H1 (cell line): ENCODE results near the gene CCDC7. TPM values are rescaled to one million over a fixed set of nuclear protein-coding genes. Genes with fewer than 3 reads are reported as not detected.

Experiments
- CTCF ChIA-PET: fragments of 300-600 bp; sonication (Branson Sonifier 250); formaldehyde crosslinking; loops from one replicate; lab custom pipeline; 2021; ENCODE audit not compliant: partially characterized antibody; lab: Charles Lee
- POLR2A ChIA-PET: fragments of 300-600 bp; sonication (Branson Sonifier 250); formaldehyde crosslinking; loops from one replicate; lab custom pipeline; 2021; ENCODE audit warnings: inconsistent platforms; ENCODE audit not compliant: partially characterized antibody; lab: Charles Lee
- DNase-seq, 2 experiments: peaks; one replicate each; pipeline versions ENCODE4 v3.0.0 to v3.0.0-alpha.2; 2010 to 2022; ENCODE audit warnings: low spot score in 2 of 2, low read depth in 1 of 2, mixed read lengths in 1 of 2
- FAIRE-seq: peaks from 2 replicates; lab custom pipeline; 2011; peaks lifted over from hg19 to GRCh38; lab: Jason Lieb, UNC
- H2AFZ ChIP-seq: 2 replicates; pipeline ENCODE4 v1.8.1; 2012; ENCODE audit warnings: low read length, inconsistent platforms
- H2AK5ac ChIP-seq: 2 replicates; pipeline ENCODE4 v1.6.1; 2013; ENCODE audit warnings: low read depth, low read length
- H2BK120ac ChIP-seq: replicated peaks from 2 replicates; pipeline ENCODE3; 2013; ENCODE audit warnings: low read depth, low read length, inconsistent platforms
- H2BK12ac ChIP-seq: 2 replicates; pipeline ENCODE4 v1.6.1; 2013; ENCODE audit warnings: low read depth, low read length
- H2BK15ac ChIP-seq: 2 replicates; pipeline ENCODE4 v1.6.1; 2013; ENCODE audit warnings: low read length
- H2BK20ac ChIP-seq: 2 replicates; pipeline ENCODE4 v1.6.1; 2013; ENCODE audit warnings: low read length
- H2BK5ac ChIP-seq: 2 replicates; pipeline ENCODE4 v1.6.1; 2013; ENCODE audit warnings: low read depth, low read length
- H3K14ac ChIP-seq: 2 replicates; pipeline ENCODE4 v1.6.1; 2013; ENCODE audit warnings: inconsistent platforms; ENCODE audit not compliant: insufficient read length
- H3K18ac ChIP-seq: 2 replicates; pipeline ENCODE4 v1.6.1; 2013; ENCODE audit warnings: low read length; ENCODE audit errors: extremely low read depth
- H3K23ac ChIP-seq: 2 replicates; pipeline ENCODE4 v1.6.1; 2013; ENCODE audit warnings: inconsistent platforms; ENCODE audit not compliant: insufficient read length
- H3K23me2 ChIP-seq: 2 replicates; pipeline ENCODE4 v1.6.1; 2013; ENCODE audit warnings: low read depth, low read length
- H3K27ac ChIP-seq: 2 replicates; pipeline ENCODE4 v1.6.1; 2011; ENCODE audit warnings: low read depth, low read length, inconsistent platforms
- H3K27me3 ChIP-seq, 4 experiments: replicated peaks in 1 of 4; 1 replicate in 1 of 4; 2 replicates in 3 of 4; pipeline versions ENCODE4 v1.6.1 to v1.8.1; 2011 to 2013; ENCODE audit warnings: low read length in 3 of 4, mild to moderate bottlenecking in 3 of 4, inconsistent platforms in 2 of 4, mixed read lengths in 2 of 4, moderate library complexity in 1 of 4; ENCODE audit not compliant: control insufficient read depth in 3 of 4, insufficient read depth in 3 of 4; ENCODE audit errors: extremely low read depth in 1 of 4
- H3K36me3 ChIP-seq, 4 experiments: 2 replicates each; pipeline versions ENCODE4 v1.6.1 to v1.8.1; 2011 to 2013; ENCODE audit warnings: mild to moderate bottlenecking in 4 of 4, low read length in 3 of 4, moderate library complexity in 2 of 4, control low read depth in 1 of 4, inconsistent platforms in 1 of 4; ENCODE audit not compliant: insufficient read depth in 4 of 4, control insufficient read depth in 2 of 4
- H3K4ac ChIP-seq: replicated peaks from 2 replicates; pipeline ENCODE3; 2013; ENCODE audit warnings: low read length, low read depth, mixed read lengths, inconsistent platforms; ENCODE audit not compliant: insufficient read length
- H3K4me1 ChIP-seq, 4 experiments: replicated peaks in 1 of 4; 1 replicate in 1 of 4; 2 replicates in 3 of 4; pipeline versions ENCODE4 v1.6.1 to v1.8.1; 2011 to 2013; ENCODE audit warnings: low read length in 3 of 4, inconsistent platforms in 2 of 4, mixed read lengths in 1 of 4; ENCODE audit not compliant: insufficient read depth in 4 of 4, control insufficient read depth in 3 of 4
- H3K4me2 ChIP-seq, 2 experiments: 2 replicates each; pipeline versions ENCODE4 v1.6.1 to v1.8.1; 2011 to 2013; ENCODE audit warnings: low read depth in 2 of 2, low read length in 2 of 2, control low read depth in 1 of 2, inconsistent platforms in 1 of 2, mild to moderate bottlenecking in 1 of 2; ENCODE audit not compliant: insufficient read depth in 1 of 2
- H3K4me3 ChIP-seq, 4 experiments: fragments of 200-600, 300-600 bp in 1 of 4; sonication (generic), shearing (Covaris generic), sonication (Bioruptor Twin) in 1 of 4; 2 replicates each; pipeline versions ENCODE4 v1.5.1 to v1.8.1; 2011 to 2016; ENCODE audit warnings: low read length in 4 of 4, low read depth in 3 of 4, control low read depth in 2 of 4, inconsistent platforms in 2 of 4, mild to moderate bottlenecking in 2 of 4, mixed read lengths in 1 of 4, moderate library complexity in 1 of 4; ENCODE audit not compliant: insufficient read depth in 2 of 4; ENCODE audit errors: extremely low read depth in 1 of 4
- H3K56ac ChIP-seq: replicated peaks from 2 replicates; pipeline ENCODE3; 2013; ENCODE audit warnings: low read depth, mild to moderate bottlenecking, mixed read lengths, low read length, inconsistent platforms; ENCODE audit not compliant: insufficient read length
- H3K79me1 ChIP-seq: 2 replicates; pipeline ENCODE4 v1.6.1; 2013; ENCODE audit warnings: low read depth, low read length, control low read depth
- H3K79me2 ChIP-seq, 2 experiments: 2 replicates each; pipeline versions ENCODE4 v1.6.1 to v1.8.1; 2012 to 2013; ENCODE audit warnings: low read length in 2 of 2, mild to moderate bottlenecking in 2 of 2, inconsistent platforms in 1 of 2; ENCODE audit not compliant: insufficient read depth in 2 of 2, control insufficient read depth in 1 of 2
- H3K9ac ChIP-seq, 4 experiments: replicated peaks in 1 of 4; 1 replicate in 1 of 4; 2 replicates in 3 of 4; pipeline versions ENCODE4 v1.6.1 to v1.8.1; 2011 to 2013; ENCODE audit warnings: low read depth in 3 of 4, low read length in 3 of 4, control low read depth in 2 of 4, mild to moderate bottlenecking in 2 of 4, moderate library complexity in 2 of 4, inconsistent platforms in 1 of 4; ENCODE audit errors: extremely low read depth in 1 of 4
- H3K9me3 ChIP-seq, 2 experiments: 2 replicates each; pipeline versions ENCODE4 v1.6.1 to v1.8.1; 2012 to 2013; ENCODE audit warnings: mild to moderate bottlenecking in 2 of 2, moderate library complexity in 2 of 2, control low read depth in 1 of 2, inconsistent platforms in 1 of 2, low read depth in 1 of 2, low read length in 1 of 2, mixed read lengths in 1 of 2; ENCODE audit not compliant: insufficient read depth in 2 of 2
- H4K20me1 ChIP-seq, 2 experiments: replicated peaks in 1 of 2; 2 replicates each; pipeline versions ENCODE3 to v1.8.1; 2011 to 2013; ENCODE audit warnings: inconsistent platforms in 2 of 2, low read length in 2 of 2, mild to moderate bottlenecking in 1 of 2; ENCODE audit not compliant: insufficient read depth in 2 of 2, control insufficient read depth in 1 of 2
- H4K5ac ChIP-seq: 2 replicates; pipeline ENCODE4 v1.6.1; 2013; ENCODE audit warnings: low read length, low read depth, mixed read lengths, inconsistent platforms; ENCODE audit not compliant: insufficient read length
- H4K8ac ChIP-seq: 2 replicates; pipeline ENCODE4 v1.8.0; 2013; ENCODE audit warnings: mild to moderate bottlenecking, moderate library complexity, low read length, inconsistent platforms; ENCODE audit not compliant: insufficient read depth; ENCODE audit errors: extremely low read depth
- H4K91ac ChIP-seq: replicated peaks from 2 replicates; pipeline ENCODE3; 2013; ENCODE audit warnings: low read length, mixed read lengths, inconsistent platforms; ENCODE audit not compliant: insufficient read length
- EZH2 ChIP-seq: fragments of 200-600 bp; sonication (generic); IDR thresholded peaks from 2 replicates; pipeline ENCODE4 v1.7.1; 2012; ENCODE audit warnings: low read depth, mild to moderate bottlenecking, moderate library complexity, low read length, inconsistent platforms; ENCODE audit not compliant: severe bottlenecking
- GTF2F1 ChIP-seq: IDR thresholded peaks from 2 replicates; pipeline ENCODE4 v1.6.1; 2012; ENCODE audit warnings: low read depth, low read length, improper control_type of control experiment, borderline replicate concordance
- KDM1A ChIP-seq: fragments of 200-600, 300-600 bp; sonication (generic); IDR thresholded peaks from 2 replicates; pipeline ENCODE4 v1.7.1; 2016; ENCODE audit warnings: mild to moderate bottlenecking, low read length, borderline replicate concordance
- PHF8 ChIP-seq: fragments of 200-600 bp; sonication (generic); conservative IDR thresholded peaks from 2 replicates; pipeline ENCODE4 v1.7.1; 2012; ENCODE audit warnings: low read depth, mild to moderate bottlenecking, inconsistent platforms, low read length, moderate library complexity
- POLR2AphosphoS5 ChIP-seq: IDR thresholded peaks from 2 replicates; pipeline ENCODE4 v1.6.1; 2011; ENCODE audit warnings: low read depth, low read length
- POU5F1 ChIP-seq: IDR thresholded peaks from 2 replicates; pipeline ENCODE4 v1.6.1; 2011; ENCODE audit warnings: low read depth, mild to moderate bottlenecking, low read length, moderate library complexity
- SAP30 ChIP-seq: fragments of 300-600 bp; sonication (generic); IDR thresholded peaks from 2 replicates; pipeline ENCODE4 v1.7.1; 2012; ENCODE audit warnings: low read length, moderate library complexity, mild to moderate bottlenecking, inconsistent platforms; ENCODE audit not compliant: insufficient read depth, insufficient replicate concordance
- SIRT6 ChIP-seq: IDR thresholded peaks from one replicate; pipeline ENCODE4 v1.7.1; 2012; ENCODE audit warnings: low read length, inconsistent platforms
- SP2 ChIP-seq: IDR thresholded peaks from 2 replicates; pipeline ENCODE4 v1.6.1; 2012; ENCODE audit warnings: mild to moderate bottlenecking, low read length, inconsistent platforms
- TCF12 ChIP-seq: IDR thresholded peaks from 2 replicates; pipeline ENCODE4 v1.6.1; 2011; ENCODE audit warnings: low read depth, mild to moderate bottlenecking, low read length
- ZNF274 ChIP-seq: IDR thresholded peaks from 2 replicates; pipeline ENCODE4 v1.7.0; 2012; ENCODE audit warnings: low read length, borderline replicate concordance; ENCODE audit errors: extremely low read depth
- WGBS, 2 experiments: shearing (Covaris generic) in 1 of 2; methylation state at CpG; one replicate each; pipeline versions ENCODE4 v1.1.6 to v1.1.7; 2013 to 2015; ENCODE audit warnings: low lambda C conversion rate in 2 of 2, mixed read lengths in 2 of 2, inconsistent platforms in 1 of 2, low coverage in 1 of 2, missing lambda C conversion rate in 1 of 2; ENCODE audit not compliant: insufficient replicate concordance in 2 of 2, insufficient coverage in 1 of 2, insufficient read length in 1 of 2; ENCODE audit errors: extremely low coverage in 1 of 2, missing lambda C conversion rate in 1 of 2; 5-methylcytosine and 5-hydroxymethylcytosine counted together
- polyA plus RNA-seq, 7 experiments: library from polyadenylated mRNA; depleted of rRNA in 3 of 7; stranded (reverse) in 5 of 7; unstranded in 2 of 7; fragments of >200 nt in 5 of 7; fragments of 200-250 nt in 2 of 7; gene quantifications; 1 replicate in 5 of 7; 2 replicates in 1 of 7; 4 replicates in 1 of 7; pipeline versions ENCODE4 v1.2.1 to v1.2.3, GENCODE V29; 2011 to 2013; ENCODE audit warnings: missing spikeins in 2 of 7, mixed read lengths in 2 of 7
- total RNA-seq: library from RNA; stranded (reverse); fragmentation: NEBNext Ultra II Directional; extraction: Animal tissue kit (Norgen Biotek cat#: 25700); gene quantifications from 2 replicates; pipeline ENCODE4 v1.2.1, GENCODE V29; 2021

Gene CCDC7
- total and polyA plus RNA-seq, 2 of the 8 experiments (the other 6 are each of a cell fraction or from before 2014, with no cell fraction given): 0.18 to 0.74 TPM

GRCh38 chr10:32906595-32906994 lies 460.7 kb downstream of the CCDC7 start:
- Histone ChIP-seq H4K91ac (no peak overlapping the region), H3K23me2 (no peaks in the 10 kb centered on the region), H3K9ac (no peak overlapping the region), H3K36me3 (peaks cover 4 to 43% (median 18%) of the 10 kb centered on the region in 4 experiments; a peak in 7 of 8 replicates), H3K27me3 (no peaks in the 10 kb centered on the region), H3K23ac (no peak overlapping the region), H3K18ac (no peak overlapping the region), H3K56ac (no peak overlapping the region), H4K5ac (no peak overlapping the region), H2BK5ac (no peak overlapping the region), H3K4me3 (no peak overlapping the region), H3K14ac (no peak overlapping the region), H2BK120ac (no peak overlapping the region), H4K8ac (no peak overlapping the region), H3K27ac (no peak overlapping the region), H2AFZ (no peak overlapping the region), H4K20me1 (no peaks in the 10 kb centered on the region), H2BK12ac (no peak overlapping the region), H3K4me2 (no peak overlapping the region), H3K9me3 (no peaks in the 10 kb centered on the region), H3K4ac (no peak overlapping the region), H2AK5ac (no peak overlapping the region), H2BK20ac (no peak overlapping the region), H2BK15ac (no peak overlapping the region), H3K4me1 (no peaks in the 10 kb centered on the region), H3K79me2 (no peaks in the 10 kb centered on the region), H3K79me1 (no peaks in the 10 kb centered on the region)
- WGBS, 2 experiments: 82% methylated on average over 4 of the region's 4 CpGs; no CpG with 5 or more reads in 1 of the 2 experiments
- no peak for DNase-seq
- TF ChIP-seq KDM1A (no peak), EZH2 (no peak), SIRT6 (no peak), POU5F1 (no peak), ZNF274 (no peak), GTF2F1 (no peak), PHF8 (no peak), SP2 (no peak), SAP30 (no peak), TCF12 (no peak), POLR2AphosphoS5 (no peak)
- ChIA-PET POLR2A (no interaction called here), CTCF (no interaction called here)
- no peak for FAIRE-seq
